ENCODE results near the gene PTHLH. TPM values are rescaled to one million over a fixed set of nuclear protein-coding genes. Genes with fewer than 3 reads are reported as not detected.

Gene PTHLH
- total and polyA plus RNA-seq, 4 donors: 0.22 to 3.0 (median 0.37) TPM

- H3K4me3 ChIP-seq: no peak overlapping the region
- ATAC-seq (ENCODE audit: insufficient read depth, low FRiP score): no peak
- no peaks in the 10 kb centered on the region for H3K4me1 ChIP-seq (ENCODE audit: control insufficient read depth in 5 of 5, insufficient read depth in 5 of 5, low read length in 5 of 5)
- no peak for DNase-seq
- no peaks in the 10 kb centered on the region for H3K27me3 ChIP-seq (ENCODE audit: control insufficient read depth in 3 of 3, insufficient read depth in 3 of 3, low read length in 2 of 3)
- H3K9ac ChIP-seq (ENCODE audit: insufficient read depth in 1 of 2, low read length in 2 of 2): no peak overlapping the region
- TF ChIP-seq CTCF (IDR thresholded peaks at IDR 0.05; ENCODE audit: control extremely low read depth, extremely low read depth): no peak
- WGBS, 2 donors: 82 to 96% methylated on average over 1 of the region's 1 CpG
- no peaks in the 10 kb centered on the region for H3K9me3 ChIP-seq (ENCODE audit: control insufficient read depth in 4 of 4, insufficient read depth in 3 of 4, low read length in 3 of 4)
- no peak overlapping the region for H3K27ac ChIP-seq (ENCODE audit: low read depth in 1 of 2, low read length in 1 of 2)
- no peaks in the 10 kb centered on the region for H3K36me3 ChIP-seq (ENCODE audit: control insufficient read depth in 4 of 4, insufficient read depth in 4 of 4, low read length in 4 of 4)
Measured at GRCh38 chr12:27915536-27915935, 57.0 kb downstream of the PTHLH start.

- WGBS, 2 donors: 31 to 67% methylated on average over 3 of the region's 3 CpGs
- Histone ChIP-seq H3K27ac (ENCODE audit: low read depth in 1 of 2, low read length in 1 of 2) (no peak overlapping the region), H3K9me3 (ENCODE audit: control insufficient read depth in 4 of 4, insufficient read depth in 3 of 4, low read length in 3 of 4) (no peaks in the 10 kb centered on the region), H3K4me1 (ENCODE audit: control insufficient read depth in 5 of 5, insufficient read depth in 5 of 5, low read length in 5 of 5) (no peaks in the 10 kb centered on the region), H3K9ac (ENCODE audit: insufficient read depth in 1 of 2, low read length in 2 of 2) (no peak overlapping the region), H3K27me3 (ENCODE audit: control insufficient read depth in 3 of 3, insufficient read depth in 3 of 3, low read length in 2 of 3) (no peaks in the 10 kb centered on the region), H3K36me3 (ENCODE audit: control insufficient read depth in 4 of 4, insufficient read depth in 4 of 4, low read length in 4 of 4) (no peaks in the 10 kb centered on the region), H3K4me3 (no peak overlapping the region)
- ATAC-seq (ENCODE audit: insufficient read depth, low FRiP score) (no peak), DNase-seq (no peak)
- no peak for TF ChIP-seq CTCF (IDR thresholded peaks at IDR 0.05; ENCODE audit: control extremely low read depth, extremely low read depth)
Measured at GRCh38 chr12:27915021-27915420, 57.5 kb downstream of the PTHLH start.

- Histone ChIP-seq H3K27ac (ENCODE audit: low read depth in 1 of 2, low read length in 1 of 2) (no peak overlapping the region), H3K4me3 (no peak overlapping the region), H3K36me3 (ENCODE audit: control insufficient read depth in 4 of 4, insufficient read depth in 4 of 4, low read length in 4 of 4) (no peaks in the 10 kb centered on the region), H3K9ac (ENCODE audit: insufficient read depth in 1 of 2, low read length in 2 of 2) (no peak overlapping the region), H3K4me1 (ENCODE audit: control insufficient read depth in 5 of 5, insufficient read depth in 5 of 5, low read length in 5 of 5) (no peaks in the 10 kb centered on the region), H3K9me3 (ENCODE audit: control insufficient read depth in 4 of 4, insufficient read depth in 3 of 4, low read length in 3 of 4) (no peaks in the 10 kb centered on the region), H3K27me3 (ENCODE audit: control insufficient read depth in 3 of 3, insufficient read depth in 3 of 3, low read length in 2 of 3) (no peaks in the 10 kb centered on the region)
- DNase-seq: no peak
- TF ChIP-seq CTCF (IDR thresholded peaks at IDR 0.05; ENCODE audit: control extremely low read depth, extremely low read depth): no peak
- 60 to 85% methylated on average over 4 of the region's 4 CpGs for WGBS, 2 donors
- no peak for ATAC-seq (ENCODE audit: insufficient read depth, low FRiP score)
Measured at GRCh38 chr12:27913999-27914614, 58.4 kb downstream of the PTHLH start.

- no peaks in the 10 kb centered on the region for H3K9me3 ChIP-seq (ENCODE audit: control insufficient read depth in 4 of 4, insufficient read depth in 3 of 4, low read length in 3 of 4)
- 79 to 82% methylated on average over 3 of the region's 3 CpGs for WGBS, 2 donors
- no peak for DNase-seq
- H3K27me3 ChIP-seq (ENCODE audit: control insufficient read depth in 3 of 3, insufficient read depth in 3 of 3, low read length in 2 of 3): no peaks in the 10 kb centered on the region
- H3K27ac ChIP-seq (ENCODE audit: low read depth in 1 of 2, low read length in 1 of 2): no peak overlapping the region
- H3K4me1 ChIP-seq (ENCODE audit: control insufficient read depth in 5 of 5, insufficient read depth in 5 of 5, low read length in 5 of 5): no peaks in the 10 kb centered on the region
- H3K9ac ChIP-seq (ENCODE audit: insufficient read depth in 1 of 2, low read length in 2 of 2): no peak overlapping the region
- no peak overlapping the region for H3K4me3 ChIP-seq
- no peak for TF ChIP-seq CTCF (IDR thresholded peaks at IDR 0.05; ENCODE audit: control extremely low read depth, extremely low read depth)
- no peak for ATAC-seq (ENCODE audit: insufficient read depth, low FRiP score)
- no peaks in the 10 kb centered on the region for H3K36me3 ChIP-seq (ENCODE audit: control insufficient read depth in 4 of 4, insufficient read depth in 4 of 4, low read length in 4 of 4)
Measured at GRCh38 chr12:27911397-27911796, 61.1 kb downstream of the PTHLH start.
